K562 (cell line): ENCODE results near the gene TFPI. TPM values are rescaled to one million over a fixed set of nuclear protein-coding genes. Genes with fewer than 3 reads are reported as not detected.

Experiments
- ATAC-seq: fragments of 200-7000 bp; cut with Tn5 transposase; 3 replicates; pipeline ENCODE4 v1.9.1; 2020; ENCODE audit warnings: moderate library complexity
- BruUV-seq: library from RNA; stranded (reverse); fragments of 400-500 nt; replicated peaks from 2 replicates; lab custom pipeline; 2021; lab: Mats Ljungman, UMichigan
- CTCF ChIA-PET: fragments of 300-600 bp; formaldehyde crosslinking; extraction: SDS; loops from one replicate; lab custom pipeline; 2021; ENCODE audit warnings: low intra/inter-chr PET ratio; lab: Yijun Ruan, JAX
- POLR2A ChIA-PET: fragments of 300-600, 350-650 bp; sonication (Branson Sonifier 250); formaldehyde crosslinking; extraction: SDS; loops from one replicate; lab custom pipeline; 2021; ENCODE audit warnings: antibody characterized with exemption, inconsistent platforms; lab: Yijun Ruan, JAX
- DNase-seq, 4 experiments: peaks; one replicate each; pipeline versions ENCODE4 v3.0.0 to v3.0.0-alpha.2; 2011 to 2018; ENCODE audit warnings: low spot score in 3 of 4, mixed read lengths in 3 of 4; ENCODE audit errors: extremely low read depth in 1 of 4
- FAIRE-seq: peaks from 2 replicates; lab custom pipeline; 2011; peaks lifted over from hg19 to GRCh38; lab: Jason Lieb, UNC
- H2AFZ ChIP-seq: 2 replicates; pipeline ENCODE4 v1.6.0; 2011; ENCODE audit warnings: low read depth, low read length, control low read depth, inconsistent platforms
- H3K27ac ChIP-seq: fragments of 200-600 bp; 3 replicates; pipeline ENCODE4 v1.8.0; 2011; ENCODE audit warnings: low read depth, mild to moderate bottlenecking, control low read depth, inconsistent platforms, low read length, moderate library complexity, mixed read lengths; ENCODE audit errors: extremely low read depth
- H3K27me3 ChIP-seq, 2 experiments: fragments of 300-600 bp in 1 of 2; 2 replicates in 1 of 2; 3 replicates in 1 of 2; pipeline versions ENCODE4 v1.6.0 to v1.8.0; 2011; ENCODE audit warnings: inconsistent platforms in 2 of 2, low read length in 2 of 2, mild to moderate bottlenecking in 1 of 2, mixed read lengths in 1 of 2, moderate library complexity in 1 of 2; ENCODE audit not compliant: control insufficient read depth in 2 of 2, insufficient read depth in 2 of 2
- H3K36me3 ChIP-seq: fragments of 300-600 bp; 3 replicates; pipeline ENCODE4 v1.8.0; 2011; ENCODE audit warnings: mild to moderate bottlenecking, low read length, inconsistent platforms; ENCODE audit not compliant: control insufficient read depth, insufficient read depth
- H3K4me1 ChIP-seq, 2 experiments: fragments of 200-600 bp in 1 of 2; replicated peaks in 1 of 2; 2 replicates in 1 of 2; 3 replicates in 1 of 2; pipeline versions ENCODE4 v1.5.1 to v1.8.0; 2011; ENCODE audit warnings: inconsistent platforms in 2 of 2, low read length in 2 of 2, mild to moderate bottlenecking in 1 of 2, mixed read lengths in 1 of 2, moderate library complexity in 1 of 2; ENCODE audit not compliant: control insufficient read depth in 2 of 2, insufficient read depth in 2 of 2
- H3K4me2 ChIP-seq: 2 replicates; pipeline ENCODE4 v1.6.1; 2011; ENCODE audit warnings: low read length, control low read depth, inconsistent platforms, mixed read lengths; ENCODE audit not compliant: insufficient read depth
- H3K4me3 ChIP-seq: fragments of 200-600 bp; sonication (generic), shearing (Covaris generic); 2 replicates; pipeline ENCODE4 v1.5.1; 2016; ENCODE audit warnings: control low read depth, inconsistent platforms
- H3K79me2 ChIP-seq: fragments of 200-600 bp; 3 replicates; pipeline ENCODE4 v1.8.0; 2011; ENCODE audit warnings: low read length, inconsistent platforms; ENCODE audit not compliant: control insufficient read depth, insufficient read depth
- H3K9ac ChIP-seq, 2 experiments: 2 replicates each; pipeline versions ENCODE4 v1.6.0 to v1.6.1; 2011; ENCODE audit warnings: low read depth in 2 of 2, low read length in 2 of 2, control low read depth in 1 of 2, inconsistent platforms in 1 of 2, mild to moderate bottlenecking in 1 of 2, mixed read lengths in 1 of 2; ENCODE audit not compliant: insufficient read depth in 1 of 2
- H3K9me1 ChIP-seq: one replicate; pipeline ENCODE4 v1.6.0; 2011; ENCODE audit warnings: inconsistent platforms, mild to moderate bottlenecking, low read length, moderate library complexity; ENCODE audit not compliant: control insufficient read depth, insufficient read depth
- H3K9me3 ChIP-seq: replicated peaks from 2 replicates; pipeline ENCODE4 v1.5.1; 2011; ENCODE audit warnings: low read depth, low read length, inconsistent platforms; ENCODE audit not compliant: control insufficient read depth, insufficient read depth
- H4K20me1 ChIP-seq: replicated peaks from 2 replicates; pipeline ENCODE4 v1.6.1; 2011; ENCODE audit warnings: low read length, inconsistent platforms, mixed read lengths; ENCODE audit not compliant: control insufficient read depth, insufficient read depth
- BACH1 ChIP-seq: fragments of 200-800 bp; sonication (Bioruptor generic); IDR thresholded peaks from 2 replicates; pipeline ENCODE4 v1.6.1; 2016; ENCODE audit warnings: missing genetic modification characterization, missing compliant biosample characterization
- C11orf30 ChIP-seq: fragments of 450-650 bp; IDR thresholded peaks from 2 replicates; pipeline ENCODE4 v1.6.1; 2016; ENCODE audit warnings: low read depth, mild to moderate bottlenecking
- CBFB ChIP-seq: sonication (generic); formaldehyde crosslinking; IDR thresholded peaks from 2 replicates; pipeline ENCODE4 v1.4.0; 2020; ENCODE audit warnings: mild to moderate bottlenecking, missing genetic modification reagents
- HNRNPH1 ChIP-seq: fragments of 200-400 bp; formaldehyde crosslinking; optimal IDR thresholded peaks from 2 replicates; pipeline ENCODE3; 2017; ENCODE audit warnings: low read depth, mild to moderate bottlenecking, low read length, moderate library complexity
- ZNF133 ChIP-seq: fragments of 250-450 bp; sonication (Bioruptor Pico); IDR thresholded peaks from 2 replicates; pipeline ENCODE4 v1.4.0; 2020; ENCODE audit warnings: mild to moderate bottlenecking
- ZNF316 ChIP-seq: fragments of 450-650 bp; IDR thresholded peaks from 2 replicates; pipeline ENCODE4 v1.6.1; 2016
- ZNF41 ChIP-seq: fragments of 250-450 bp; sonication (Bioruptor Pico); conservative IDR thresholded peaks from 2 replicates; pipeline ENCODE4 v1.4.0; 2020; ENCODE audit warnings: mild to moderate bottlenecking
- ZNF764 ChIP-seq: fragments of 250-450 bp; sonication (Bioruptor Pico); IDR thresholded peaks from 2 replicates; pipeline ENCODE4 v1.4.0; 2020; ENCODE audit warnings: low read depth, mild to moderate bottlenecking, moderate library complexity
- WGBS: fragments of 100-300 bp; shearing (Covaris generic); methylation state at CpG from one replicate; pipeline ENCODE4 v1.1.6; 2016; ENCODE audit warnings: low coverage, mixed read lengths; ENCODE audit not compliant: insufficient coverage; ENCODE audit errors: missing lambda C conversion rate; 5-methylcytosine and 5-hydroxymethylcytosine counted together
- in situ Hi-C: fragments of 300-500 bp; cut with MboI; formaldehyde crosslinking; loops from 4 replicates; pipeline ENCODE4 v1.15.0; 2018; ENCODE audit warnings: inconsistent platforms, mixed read lengths
- intact Hi-C: fragments of 100-400 bp; cut with micrococcal nuclease; formaldehyde crosslinking; loops from 2 replicates; pipeline ENCODE4 v1.14.2; 2022
- polyA plus RNA-seq, 8 experiments: library from polyadenylated mRNA; depleted of rRNA in 4 of 8; stranded (reverse) in 5 of 8; unstranded in 3 of 8; fragments of >200 nt; fragmentation: Nextera tagmentation in 2 of 8; fragmentation: Illumina TruSeq in 1 of 8; extraction: Ambion mirVana in 2 of 8; extraction: Trizol in 1 of 8; gene quantifications; 2 replicates each; pipeline versions ENCODE4 v1.2.1 to v1.2.3, GENCODE V29; 2011 to 2014; ENCODE audit warnings: inconsistent platforms in 1 of 8, missing spikeins in 1 of 8
- total RNA-seq, 7 experiments: library from RNA; depleted of rRNA in 6 of 7; stranded (reverse); fragments of >200 nt in 6 of 7; fragmentation: Illumina TruSeq in 2 of 7; extraction: Trizol in 2 of 7; gene quantifications; 2 replicates each; pipeline versions ENCODE4 v1.2.1 to v1.2.3, GENCODE V29; 2011 to 2021; ENCODE audit warnings: low replicate concordance in 1 of 7
- TF ChIP-seq, protein P1 (sequence below), 2 experiments: fragments of 450-650 bp; formaldehyde crosslinking in 1 of 2; IDR thresholded peaks; 2 replicates each; pipeline versions ENCODE4 v1.4.0 to v1.6.1; 2014 to 2020; ENCODE audit warnings: mild to moderate bottlenecking in 2 of 2, borderline replicate concordance in 1 of 2, low read depth in 1 of 2

TFPI gene
- total and polyA plus RNA-seq, 9 of the 15 experiments (the other 6 are each of a cell fraction or from before 2014, with no cell fraction given): 53.5 to 219 (median 100) TPM

- no peak overlapping the region for H3K4me3 ChIP-seq
- BruUV-seq: no TSS peak
- H2AFZ ChIP-seq: no peak overlapping the region
- H3K27me3 ChIP-seq: no peaks in the 10 kb centered on the region
- no peaks in the 10 kb centered on the region for H3K4me1 ChIP-seq
- no peaks in the 10 kb centered on the region for H4K20me1 ChIP-seq
- ChIA-PET CTCF (no interaction called here), POLR2A (no interaction called here)
- H3K4me2 ChIP-seq: no peak overlapping the region
- H3K9me3 ChIP-seq: no peaks in the 10 kb centered on the region
- H3K36me3 ChIP-seq: peaks cover 38% of the 10 kb centered on the region; the same call in 2 of the 3 replicates
- H3K9ac ChIP-seq: no peak overlapping the region
- FAIRE-seq (no peak), ATAC-seq (no peak), DNase-seq (no peak)
- TF ChIP-seq C11orf30 (peak; percentile 62), ZNF41 (CRISPR knock-in tag) (no peak), ZNF316 (peak; percentile 87)
- intact Hi-C loops (no loop called here), in situ Hi-C loops (loop anchor here (25.0 kb wide), 1 partner anchor 351 kb away; no protein-coding TSS in a partner anchor)
- no peaks in the 10 kb centered on the region for H3K9me1 ChIP-seq
- H3K27ac ChIP-seq: no peak overlapping the region
- H3K79me2 ChIP-seq: no peaks in the 10 kb centered on the region
These were observed 68.0 kb downstream of the TFPI start for GRCh38 chr2:187486241-187486640.

DNA sequence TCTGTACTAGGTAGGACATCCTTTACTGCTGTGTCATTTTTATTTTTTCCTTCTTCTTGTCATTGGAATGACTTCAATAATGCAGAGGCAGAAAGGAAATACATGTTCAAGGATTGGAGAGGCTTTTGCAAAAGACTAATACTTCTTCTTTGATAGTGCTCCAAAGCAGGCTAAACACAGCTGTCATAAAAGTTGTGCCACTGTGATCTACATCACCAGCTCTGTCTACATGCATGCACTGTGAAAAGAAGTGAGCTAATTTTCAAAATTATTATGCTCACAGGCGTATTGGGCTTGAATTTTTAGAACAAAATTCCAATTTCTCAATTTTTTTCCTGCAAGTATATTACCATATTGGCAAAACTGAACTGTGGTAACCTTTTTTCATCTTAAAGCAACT lies 68.7 kb downstream of the TFPI start:
- H3K27ac ChIP-seq: no peak overlapping the region
- intact Hi-C loops (no loop called here), in situ Hi-C loops (loop anchor here (25.0 kb wide), 1 partner anchor 352 kb away; no protein-coding TSS in a partner anchor)
- H2AFZ ChIP-seq: no peak overlapping the region
- H4K20me1 ChIP-seq: no peaks in the 10 kb centered on the region
- peak; percentile 53; the same call in 2 of the 3 replicates for ATAC-seq
- no peak overlapping the region for H3K4me2 ChIP-seq
- CTCF ChIA-PET: no interaction called here
- no peak for DNase-seq
- no peaks in the 10 kb centered on the region for H3K9me3 ChIP-seq
- H3K9ac ChIP-seq: no peak overlapping the region
- POLR2A ChIA-PET: no interaction called here
- no peaks in the 10 kb centered on the region for H3K4me1 ChIP-seq
- no peaks in the 10 kb centered on the region for H3K79me2 ChIP-seq
- peaks cover 40% of the 10 kb centered on the region; the same call in 2 of the 3 replicates for H3K36me3 ChIP-seq
- WGBS: 74% methylated on average over 1 of the region's 1 CpG
- no TSS peak for BruUV-seq
- no peak overlapping the region for H3K4me3 ChIP-seq
- FAIRE-seq: no peak
- H3K9me1 ChIP-seq: no peaks in the 10 kb centered on the region
- no peaks in the 10 kb centered on the region for H3K27me3 ChIP-seq
- TF ChIP-seq, protein P1, sequence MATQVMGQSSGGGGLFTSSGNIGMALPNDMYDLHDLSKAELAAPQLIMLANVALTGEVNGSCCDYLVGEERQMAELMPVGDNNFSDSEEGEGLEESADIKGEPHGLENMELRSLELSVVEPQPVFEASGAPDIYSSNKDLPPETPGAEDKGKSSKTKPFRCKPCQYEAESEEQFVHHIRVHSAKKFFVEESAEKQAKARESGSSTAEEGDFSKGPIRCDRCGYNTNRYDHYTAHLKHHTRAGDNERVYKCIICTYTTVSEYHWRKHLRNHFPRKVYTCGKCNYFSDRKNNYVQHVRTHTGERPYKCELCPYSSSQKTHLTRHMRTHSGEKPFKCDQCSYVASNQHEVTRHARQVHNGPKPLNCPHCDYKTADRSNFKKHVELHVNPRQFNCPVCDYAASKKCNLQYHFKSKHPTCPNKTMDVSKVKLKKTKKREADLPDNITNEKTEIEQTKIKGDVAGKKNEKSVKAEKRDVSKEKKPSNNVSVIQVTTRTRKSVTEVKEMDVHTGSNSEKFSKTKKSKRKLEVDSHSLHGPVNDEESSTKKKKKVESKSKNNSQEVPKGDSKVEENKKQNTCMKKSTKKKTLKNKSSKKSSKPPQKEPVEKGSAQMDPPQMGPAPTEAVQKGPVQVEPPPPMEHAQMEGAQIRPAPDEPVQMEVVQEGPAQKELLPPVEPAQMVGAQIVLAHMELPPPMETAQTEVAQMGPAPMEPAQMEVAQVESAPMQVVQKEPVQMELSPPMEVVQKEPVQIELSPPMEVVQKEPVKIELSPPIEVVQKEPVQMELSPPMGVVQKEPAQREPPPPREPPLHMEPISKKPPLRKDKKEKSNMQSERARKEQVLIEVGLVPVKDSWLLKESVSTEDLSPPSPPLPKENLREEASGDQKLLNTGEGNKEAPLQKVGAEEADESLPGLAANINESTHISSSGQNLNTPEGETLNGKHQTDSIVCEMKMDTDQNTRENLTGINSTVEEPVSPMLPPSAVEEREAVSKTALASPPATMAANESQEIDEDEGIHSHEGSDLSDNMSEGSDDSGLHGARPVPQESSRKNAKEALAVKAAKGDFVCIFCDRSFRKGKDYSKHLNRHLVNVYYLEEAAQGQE (IDR thresholded peaks at IDR 0.05; ENCODE audit: borderline replicate concordance): no peak
- TF ChIP-seq, protein P1 (CRISPR knock-in tag; IDR thresholded peaks at IDR 0.05; ENCODE audit: low read depth): no peak
- TF ChIP-seq CBFB: no peak
- TF ChIP-seq HNRNPH1: no peak
- TF ChIP-seq ZNF764: no peak
- TF ChIP-seq BACH1 (tag): no peak
- no peak for TF ChIP-seq ZNF133 (CRISPR knock-in tag)
